Naive thymus-derived CD4-positive, alpha-beta T cell (primary cell): ENCODE data around the gene STPG1. TPM values are rescaled to one million over a fixed set of nuclear protein-coding genes. Genes with fewer than 3 reads are reported as not detected.
"Not testable (repeated sequence)": the region's sequence is repeated elsewhere in the genome, so short reads cannot be mapped to it uniquely, and the experiment has no call there.

ENCODE experiments used
- ATAC-seq: fragments of 150-1000 bp; cut with Tn5 transposase; 2 replicates; pipeline ENCODE4 v1.10.0; 2021; ENCODE audit warnings: mild to moderate bottlenecking, moderate library complexity
- CTCF ChIA-PET: fragments of 350-600 bp; sonication (Branson Sonifier 250); formaldehyde crosslinking; loops from one replicate; lab custom pipeline; 2021; ENCODE audit warnings: antibody characterized with exemption; lab: Charles Lee
- POLR2A ChIA-PET: fragments of 350-600 bp; sonication (Branson Sonifier 250); formaldehyde crosslinking; loops from one replicate; lab custom pipeline; 2021; ENCODE audit warnings: antibody characterized with exemption, inconsistent platforms; lab: Charles Lee
- DNase-seq, 9 donors: peaks; one replicate each; pipeline versions ENCODE4 v3.0.0 to v3.0.0-alpha.2; 2020 to 2022; ENCODE audit warnings: mixed read lengths in 1 of 9
- H3K27ac ChIP-seq: one replicate; pipeline ENCODE4 v1.7.0; 2013; ENCODE audit warnings: mild to moderate bottlenecking, low read depth, low read length, moderate library complexity
- H3K27me3 ChIP-seq, 2 donors: one replicate each; pipeline ENCODE4 v1.7.0; 2013; ENCODE audit warnings: low read length in 2 of 2, mild to moderate bottlenecking in 2 of 2, moderate library complexity in 2 of 2; ENCODE audit not compliant: control insufficient read depth in 2 of 2, insufficient read depth in 2 of 2
- H3K36me3 ChIP-seq, 3 experiments: 1 replicate in 2 of 3; 2 replicates in 1 of 3; pipeline ENCODE4 v1.7.0; 2013; ENCODE audit warnings: low read length in 3 of 3, mild to moderate bottlenecking in 3 of 3, moderate library complexity in 1 of 3; ENCODE audit not compliant: insufficient read depth in 3 of 3, control insufficient read depth in 2 of 3
- H3K4me1 ChIP-seq, 2 donors: one replicate each; pipeline ENCODE4 v1.7.0; 2013; ENCODE audit warnings: low read length in 2 of 2, mild to moderate bottlenecking in 2 of 2, moderate library complexity in 1 of 2; ENCODE audit not compliant: control insufficient read depth in 2 of 2, insufficient read depth in 2 of 2
- H3K4me3 ChIP-seq: 2 replicates; pipeline ENCODE4 v1.7.0; 2013; ENCODE audit warnings: mild to moderate bottlenecking, low read length
- H3K9me3 ChIP-seq, 3 experiments: 1 replicate in 2 of 3; 2 replicates in 1 of 3; pipeline ENCODE4 v1.7.0; 2013; ENCODE audit warnings: low read length in 3 of 3; ENCODE audit not compliant: control insufficient read depth in 2 of 3
- H3K27ac Mint-ChIP-seq, 9 donors: one replicate each; pipeline ENCODE4 v1.8.0; 2020 to 2022; ENCODE audit warnings: mixed read lengths in 9 of 9, mild to moderate bottlenecking in 8 of 9, moderate library complexity in 5 of 9, inconsistent platforms in 2 of 9
- H3K27me3 Mint-ChIP-seq, 5 donors: one replicate each; pipeline ENCODE4 v1.8.0; 2021 to 2022; ENCODE audit warnings: mixed read lengths in 5 of 5, mild to moderate bottlenecking in 1 of 5
- H3K36me3 Mint-ChIP-seq, 5 donors: one replicate each; pipeline ENCODE4 v1.8.0; 2020 to 2022; ENCODE audit warnings: mixed read lengths in 5 of 5, mild to moderate bottlenecking in 3 of 5, inconsistent platforms in 1 of 5
- H3K4me1 Mint-ChIP-seq, 7 donors: one replicate each; pipeline ENCODE4 v1.8.0; 2020 to 2022; ENCODE audit warnings: mixed read lengths in 7 of 7, mild to moderate bottlenecking in 3 of 7, inconsistent platforms in 1 of 7
- H3K4me3 Mint-ChIP-seq, 10 donors: one replicate each; pipeline ENCODE4 v1.8.0; 2020 to 2022; ENCODE audit warnings: mild to moderate bottlenecking in 10 of 10, mixed read lengths in 10 of 10, moderate library complexity in 6 of 10, inconsistent platforms in 2 of 10
- H3K9me3 Mint-ChIP-seq, 11 donors: one replicate each; pipeline ENCODE4 v1.8.0; 2020 to 2022; ENCODE audit warnings: mixed read lengths in 11 of 11, mild to moderate bottlenecking in 4 of 11, inconsistent platforms in 1 of 11, moderate library complexity in 1 of 11
- intact Hi-C, 2 donors: fragments of 100-400 bp; cut with micrococcal nuclease; formaldehyde crosslinking; loops; one replicate each; pipeline ENCODE4 v1.15.1; 2023
- polyA plus RNA-seq, 2 donors: library from polyadenylated mRNA; unstranded; fragments of 300-500 nt; fragmentation: Illumina TruSeq; gene quantifications; one replicate each; pipeline ENCODE4 v1.2.3, GENCODE V29; 2021
- total RNA-seq, 6 experiments: library from RNA in 5 of 6; stranded (reverse) in 5 of 6; gene quantifications; 1 replicate in 5 of 6; 2 replicates in 1 of 6; pipeline ENCODE4 v1.2.3 and lab custom pipeline; 2021 to 2026

The STPG1 gene
- total and polyA plus RNA-seq, 7 experiments from 2014 or later = 3.1 to 10.1 (median 5.3) TPM

- ChIA-PET CTCF (interaction anchor here (0.8 to 2.2 kb wide), 2 partner anchors 36 to 39 kb away, joined by 3 to 7 read pairs; partner anchors contain the start of gene NIPAL3), POLR2A (interaction anchor here (0.6 to 1.1 kb wide), 2 partner anchors 29 to 30 kb away, joined by 3 read pairs; no protein-coding TSS in a partner anchor)
- Mint-ChIP-seq H3K36me3 (peaks cover 25 to 89% (median 62%) of the 10 kb centered on the region in 5 donors), H3K27ac (peak overlapping the region in 7 of 9 donors; percentile 10 to 82 (median 72)), H3K4me3 (no peak overlapping the region), H3K4me1 (peaks cover 3 to 24% (median 7%) of the 10 kb centered on the region in 7 donors), H3K27me3 (no peaks in the 10 kb centered on the region), H3K9me3 (peaks cover 0 to 2% (median 0%) of the 10 kb centered on the region in 11 donors)
- no peaks in the 10 kb centered on the region for H3K4me1 ChIP-seq
- peaks cover 31 to 100% (median 33%) of the 10 kb centered on the region in 3 experiments for H3K36me3 ChIP-seq
- H3K27me3 ChIP-seq = no peaks in the 10 kb centered on the region
- intact Hi-C loops = no loop called here
- peak; percentile 24 for ATAC-seq
- H3K4me3 ChIP-seq = no peak overlapping the region
- DNase-seq = no peak
- no peak overlapping the region for H3K27ac ChIP-seq
- no peaks in the 10 kb centered on the region for H3K9me3 ChIP-seq
Observed at GRCh38 chr1:24454673-24455072, 41.1 kb upstream of the STPG1 start.

- no peak for DNase-seq
- CTCF ChIA-PET = interaction anchor here (1.1 to 2.2 kb wide), 2 partner anchors 38 to 83 kb away, joined by 3 to 7 read pairs; partner anchors contain the start of gene NIPAL3
- no peaks in the 10 kb centered on the region for H3K27me3 Mint-ChIP-seq
- H3K9me3 Mint-ChIP-seq = no peaks in the 10 kb centered on the region
- H3K36me3 Mint-ChIP-seq = peaks cover 21 to 82% (median 47%) of the 10 kb centered on the region in 5 donors
- H3K4me3 Mint-ChIP-seq = no peak overlapping the region
- Histone ChIP-seq H3K27ac (no peak overlapping the region), H3K4me3 (no peak overlapping the region), H3K4me1 (no peaks in the 10 kb centered on the region), H3K27me3 (no peaks in the 10 kb centered on the region), H3K9me3 (no peaks in the 10 kb centered on the region), H3K36me3 (peaks cover 26 to 97% (median 28%) of the 10 kb centered on the region in 3 experiments)
- no peak for ATAC-seq
- POLR2A ChIA-PET = interaction anchor here (0.7 to 1.6 kb wide), 6 partner anchors 17 to 74 kb away, joined by 3 to 7 read pairs (median 3); no protein-coding TSS in a partner anchor
- intact Hi-C loops = no loop called here
- peaks cover 0 to 19% (median 4%) of the 10 kb centered on the region in 7 donors for H3K4me1 Mint-ChIP-seq
- peak overlapping the region in 1 of 9 donors; percentile 53 for H3K27ac Mint-ChIP-seq
Observed at GRCh38 chr1:24452922-24453485, 39.4 kb upstream of the STPG1 start.

- DNase-seq = no peak
- ChIA-PET CTCF (interaction anchor here (0.6 to 1.1 kb wide), 3 partner anchors 53 to 259 kb away, joined by 3 read pairs; no protein-coding TSS in a partner anchor), POLR2A (interaction anchor here (0.7 to 1.1 kb wide), 2 partner anchors 16 to 35 kb away, joined by 3 read pairs; no protein-coding TSS in a partner anchor)
- Mint-ChIP-seq H3K27me3 (no peaks in the 10 kb centered on the region), H3K4me3 (no peak overlapping the region), H3K36me3 (peaks cover 23 to 79% (median 47%) of the 10 kb centered on the region in 5 donors), H3K9me3 (no peaks in the 10 kb centered on the region), H3K27ac (peak overlapping the region in 4 of 9 donors; percentile 1 to 32 (median 8)), H3K4me1 (peaks cover 0 to 23% (median 4%) of the 10 kb centered on the region in 7 donors)
- Histone ChIP-seq H3K4me1 (no peaks in the 10 kb centered on the region), H3K9me3 (no peaks in the 10 kb centered on the region), H3K27ac (no peak overlapping the region), H3K36me3 (peaks cover 26 to 96% (median 33%) of the 10 kb centered on the region in 3 experiments), H3K27me3 (no peaks in the 10 kb centered on the region), H3K4me3 (no peak overlapping the region)
- ATAC-seq = no peak
- intact Hi-C loops = no loop called here
Observed at GRCh38 chr1:24451746-24452145, 38.2 kb upstream of the STPG1 start.

- H3K4me3 Mint-ChIP-seq = no peak overlapping the region
- no peaks in the 10 kb centered on the region for H3K9me3 ChIP-seq
- no peaks in the 10 kb centered on the region for H3K27me3 ChIP-seq
- intact Hi-C loops = no loop called here
- peaks cover 0 to 25% (median 4%) of the 10 kb centered on the region in 7 donors for H3K4me1 Mint-ChIP-seq
- H3K36me3 ChIP-seq = peaks cover 26 to 96% (median 33%) of the 10 kb centered on the region in 3 experiments
- CTCF ChIA-PET = no interaction called here
- no peak overlapping the region for H3K4me3 ChIP-seq
- no peaks in the 10 kb centered on the region for H3K27me3 Mint-ChIP-seq
- no peak overlapping the region for H3K27ac ChIP-seq
- no peaks in the 10 kb centered on the region for H3K4me1 ChIP-seq
- ATAC-seq (peak; percentile 56), DNase-seq (no peak)
- H3K27ac Mint-ChIP-seq = peak overlapping the region in 4 of 9 donors; percentile 25 to 52 (median 44)
- H3K36me3 Mint-ChIP-seq = peaks cover 27 to 82% (median 52%) of the 10 kb centered on the region in 5 donors
- POLR2A ChIA-PET = interaction anchor here (1.0 kb wide), 1 partner anchor 10 kb away, joined by 3 read pairs; no protein-coding TSS in a partner anchor
- no peaks in the 10 kb centered on the region for H3K9me3 Mint-ChIP-seq
Observed at GRCh38 chr1:24450857-24451397, 37.3 kb upstream of the STPG1 start.

- Mint-ChIP-seq H3K27ac (peak overlapping the region in 1 of 9 donors; percentile 81), H3K4me1 (peaks cover 0 to 28% (median 7%) of the 10 kb centered on the region in 7 donors), H3K9me3 (peaks cover 0 to 1% (median 0%) of the 10 kb centered on the region in 11 donors), H3K27me3 (no peaks in the 10 kb centered on the region), H3K4me3 (no peak overlapping the region), H3K36me3 (peaks cover 30 to 84% (median 58%) of the 10 kb centered on the region in 5 donors)
- ChIA-PET POLR2A (interaction anchor here (1.0 kb wide), 1 partner anchor 9 kb away, joined by 3 read pairs; no protein-coding TSS in a partner anchor), CTCF (no interaction called here)
- intact Hi-C loops = no loop called here
- ATAC-seq = no peak
- H3K4me3 ChIP-seq = no peak overlapping the region
- H3K9me3 ChIP-seq = no peaks in the 10 kb centered on the region
- peaks cover 25 to 96% (median 30%) of the 10 kb centered on the region in 3 experiments for H3K36me3 ChIP-seq
- H3K27ac ChIP-seq = no peak overlapping the region
- no peaks in the 10 kb centered on the region for H3K4me1 ChIP-seq
- H3K27me3 ChIP-seq = no peaks in the 10 kb centered on the region
- no peak for DNase-seq
Observed at GRCh38 chr1:24450316-24450715, 36.7 kb upstream of the STPG1 start.

GRCh38 chr1:24446446-24446845 is 32.9 kb upstream of the STPG1 start:
- H3K27me3 ChIP-seq, H3K4me3 ChIP-seq, H3K27me3 Mint-ChIP-seq, H3K9me3 ChIP-seq, CTCF ChIA-PET, H3K9me3 Mint-ChIP-seq, DNase-seq, H3K4me3 Mint-ChIP-seq, H3K4me1 ChIP-seq, ATAC-seq, H3K27ac ChIP-seq, intact Hi-C loops: not testable (repeated sequence)
- Mint-ChIP-seq H3K36me3 (peaks cover 24 to 84% (median 44%) of the 10 kb centered on the region in 5 donors), H3K27ac (peak overlapping the region in 5 of 9 donors; percentile 21 to 56 (median 34)), H3K4me1 (peaks cover 3 to 30% (median 5%) of the 10 kb centered on the region in 7 donors)
- POLR2A ChIA-PET = interaction anchor here (1.3 kb wide), 1 partner anchor 31 kb away, joined by 3 read pairs; the partner anchor contains the start of gene NIPAL3
- H3K36me3 ChIP-seq = peaks cover 11 to 94% (median 18%) of the 10 kb centered on the region in 3 experiments
